Measurements from ENCODE around the gene MAPKAPK3.

Gene MAPKAPK3

GRCh38 chr3:50587373-50587772, 29.6 kb upstream of the MAPKAPK3 start:
- DNase-seq (ENCODE audit: low read depth in 1 of 2, low spot score in 1 of 2) = no peak

GRCh38 chr3:50587806-50588758, 28.9 kb upstream of the MAPKAPK3 start:
- DNase-seq (ENCODE audit: low read depth in 1 of 2, low spot score in 1 of 2) = peak; percentile 62 to 82

- DNase-seq (ENCODE audit: low read depth in 1 of 2, low spot score in 1 of 2) = no peak
Measured at GRCh38 chr3:50588759-50589433, 28.1 kb upstream of the MAPKAPK3 start.

- DNase-seq (ENCODE audit: low read depth in 1 of 2, low spot score in 1 of 2) = peak in 1 of 2 donors; percentile 38
Measured at GRCh38 chr3:50591196-50591741, 25.7 kb upstream of the MAPKAPK3 start.

GRCh38 chr3:50592568-50592967, 24.4 kb upstream of the MAPKAPK3 start:
- DNase-seq (ENCODE audit: low read depth in 1 of 2, low spot score in 1 of 2) = no peak

GRCh38 chr3:50594253-50594785, 22.6 kb upstream of the MAPKAPK3 start:
- no peak for DNase-seq (ENCODE audit: low read depth in 1 of 2, low spot score in 1 of 2)

GRCh38 chr3:50599115-50599715, 17.7 kb upstream of the MAPKAPK3 start:
- no peak for DNase-seq (ENCODE audit: low read depth in 1 of 2, low spot score in 1 of 2)

GRCh38 chr3:50599716-50600118, 17.2 kb upstream of the MAPKAPK3 start:
- DNase-seq (ENCODE audit: low read depth in 1 of 2, low spot score in 1 of 2) = no peak

- no peak for DNase-seq (ENCODE audit: low read depth in 1 of 2, low spot score in 1 of 2)
Measured at GRCh38 chr3:50600141-50600753, 16.7 kb upstream of the MAPKAPK3 start.

GRCh38 chr3:50600841-50601591, 15.9 kb upstream of the MAPKAPK3 start:
- peak; percentile 76 to 85 for DNase-seq (ENCODE audit: low read depth in 1 of 2, low spot score in 1 of 2)

- DNase-seq (ENCODE audit: low read depth in 1 of 2, low spot score in 1 of 2) = no peak
Measured at GRCh38 chr3:50602595-50603191, 14.3 kb upstream of the MAPKAPK3 start.

GRCh38 chr3:50603261-50604109, 13.5 kb upstream of the MAPKAPK3 start:
- DNase-seq (ENCODE audit: low read depth in 1 of 2, low spot score in 1 of 2) = no peak

- DNase-seq (ENCODE audit: low read depth in 1 of 2, low spot score in 1 of 2) = no peak
Measured at GRCh38 chr3:50604110-50604621, 12.8 kb upstream of the MAPKAPK3 start.

GRCh38 chr3:50604628-50605588, 12.0 kb upstream of the MAPKAPK3 start:
- no peak for DNase-seq (ENCODE audit: low read depth in 1 of 2, low spot score in 1 of 2)

- DNase-seq (ENCODE audit: low read depth in 1 of 2, low spot score in 1 of 2) = no peak
Measured at GRCh38 chr3:50605901-50606326, 11.0 kb upstream of the MAPKAPK3 start.

- DNase-seq (ENCODE audit: low read depth in 1 of 2, low spot score in 1 of 2) = no peak
Measured at GRCh38 chr3:50606596-50606995, 10.4 kb upstream of the MAPKAPK3 start.
